Measurements from ENCODE around the gene EVC.

Gene EVC

GRCh38 chr4:5758741-5759140 is 47.7 kb downstream of the EVC start:
- DNase-seq: no peak

- no peak for DNase-seq
Measured at GRCh38 chr4:5759236-5760075, 48.5 kb downstream of the EVC start.

GRCh38 chr4:5760246-5760645 is 49.2 kb downstream of the EVC start:
- no peak for DNase-seq

- DNase-seq: no peak
Measured at GRCh38 chr4:5760936-5761480, 50.0 kb downstream of the EVC start.

GRCh38 chr4:5770051-5770450 is 59.0 kb downstream of the EVC start:
- no peak for DNase-seq

GRCh38 chr4:5772528-5773270 is 61.7 kb downstream of the EVC start:
- no peak for DNase-seq

- DNase-seq: no peak
Measured at GRCh38 chr4:5773271-5773555, 62.2 kb downstream of the EVC start.

- DNase-seq: no peak
Measured at GRCh38 chr4:5774416-5775036, 63.5 kb downstream of the EVC start.

- no peak for DNase-seq
Measured at GRCh38 chr4:5776510-5776909, 65.5 kb downstream of the EVC start.

GRCh38 chr4:5780831-5781480 is 70.0 kb downstream of the EVC start:
- DNase-seq: no peak

- DNase-seq: no peak
Measured at GRCh38 chr4:5781691-5782090, 70.7 kb downstream of the EVC start.

GRCh38 chr4:5782829-5783476 is 72.0 kb downstream of the EVC start:
- DNase-seq: no peak

GRCh38 chr4:5783486-5783885 is 72.5 kb downstream of the EVC start:
- no peak for DNase-seq

- no peak for DNase-seq
Measured at GRCh38 chr4:5784021-5784420, 73.0 kb downstream of the EVC start.

- no peak for DNase-seq
Measured at GRCh38 chr4:5784960-5785611, 74.1 kb downstream of the EVC start.

- no peak for DNase-seq
Measured at GRCh38 chr4:5785806-5786680, 75.0 kb downstream of the EVC start.

- no peak for DNase-seq
Measured at GRCh38 chr4:5787311-5787710, 76.3 kb downstream of the EVC start.

- DNase-seq: no peak
Measured at GRCh38 chr4:5788144-5788543, 77.1 kb downstream of the EVC start.

GRCh38 chr4:5789141-5789540 is 78.1 kb downstream of the EVC start:
- no peak for DNase-seq

- DNase-seq: no peak
Measured at GRCh38 chr4:5790546-5790857, 79.5 kb downstream of the EVC start.

GRCh38 chr4:5791654-5792053 is 80.7 kb downstream of the EVC start:
- DNase-seq: no peak
